ENCODE measurements around the gene UGT2B7. TPM values are rescaled to one million over a fixed set of nuclear protein-coding genes. Genes with fewer than 3 reads are reported as not detected.

Gene UGT2B7
- total and polyA plus RNA-seq, 2 of the 13 experiments (the other 11 are each of a cell fraction or from before 2014, with no cell fraction given): 26.8 to 41.8 TPM

DNA sequence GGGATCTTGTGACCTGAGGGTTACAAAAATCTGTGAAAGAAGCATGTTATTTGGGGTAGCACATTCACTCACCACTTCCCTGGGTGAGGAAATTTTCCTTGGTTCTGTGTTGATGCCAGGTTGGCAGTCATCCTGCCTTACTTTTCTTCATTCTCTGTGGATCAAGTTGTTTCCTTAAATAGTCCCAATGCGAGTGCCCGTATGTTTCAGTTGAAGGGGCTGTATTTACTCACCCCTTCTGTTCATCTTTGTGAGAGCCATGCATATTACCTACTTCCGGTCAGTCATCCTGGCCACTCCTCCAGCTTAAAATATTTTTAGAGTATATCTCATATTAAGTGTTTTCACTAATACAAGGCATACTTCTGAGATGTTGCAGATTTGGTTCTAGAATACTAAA, 2.6 kb upstream of the UGT2B7 start (continued):
- TF ChIP-seq, protein P1, sequence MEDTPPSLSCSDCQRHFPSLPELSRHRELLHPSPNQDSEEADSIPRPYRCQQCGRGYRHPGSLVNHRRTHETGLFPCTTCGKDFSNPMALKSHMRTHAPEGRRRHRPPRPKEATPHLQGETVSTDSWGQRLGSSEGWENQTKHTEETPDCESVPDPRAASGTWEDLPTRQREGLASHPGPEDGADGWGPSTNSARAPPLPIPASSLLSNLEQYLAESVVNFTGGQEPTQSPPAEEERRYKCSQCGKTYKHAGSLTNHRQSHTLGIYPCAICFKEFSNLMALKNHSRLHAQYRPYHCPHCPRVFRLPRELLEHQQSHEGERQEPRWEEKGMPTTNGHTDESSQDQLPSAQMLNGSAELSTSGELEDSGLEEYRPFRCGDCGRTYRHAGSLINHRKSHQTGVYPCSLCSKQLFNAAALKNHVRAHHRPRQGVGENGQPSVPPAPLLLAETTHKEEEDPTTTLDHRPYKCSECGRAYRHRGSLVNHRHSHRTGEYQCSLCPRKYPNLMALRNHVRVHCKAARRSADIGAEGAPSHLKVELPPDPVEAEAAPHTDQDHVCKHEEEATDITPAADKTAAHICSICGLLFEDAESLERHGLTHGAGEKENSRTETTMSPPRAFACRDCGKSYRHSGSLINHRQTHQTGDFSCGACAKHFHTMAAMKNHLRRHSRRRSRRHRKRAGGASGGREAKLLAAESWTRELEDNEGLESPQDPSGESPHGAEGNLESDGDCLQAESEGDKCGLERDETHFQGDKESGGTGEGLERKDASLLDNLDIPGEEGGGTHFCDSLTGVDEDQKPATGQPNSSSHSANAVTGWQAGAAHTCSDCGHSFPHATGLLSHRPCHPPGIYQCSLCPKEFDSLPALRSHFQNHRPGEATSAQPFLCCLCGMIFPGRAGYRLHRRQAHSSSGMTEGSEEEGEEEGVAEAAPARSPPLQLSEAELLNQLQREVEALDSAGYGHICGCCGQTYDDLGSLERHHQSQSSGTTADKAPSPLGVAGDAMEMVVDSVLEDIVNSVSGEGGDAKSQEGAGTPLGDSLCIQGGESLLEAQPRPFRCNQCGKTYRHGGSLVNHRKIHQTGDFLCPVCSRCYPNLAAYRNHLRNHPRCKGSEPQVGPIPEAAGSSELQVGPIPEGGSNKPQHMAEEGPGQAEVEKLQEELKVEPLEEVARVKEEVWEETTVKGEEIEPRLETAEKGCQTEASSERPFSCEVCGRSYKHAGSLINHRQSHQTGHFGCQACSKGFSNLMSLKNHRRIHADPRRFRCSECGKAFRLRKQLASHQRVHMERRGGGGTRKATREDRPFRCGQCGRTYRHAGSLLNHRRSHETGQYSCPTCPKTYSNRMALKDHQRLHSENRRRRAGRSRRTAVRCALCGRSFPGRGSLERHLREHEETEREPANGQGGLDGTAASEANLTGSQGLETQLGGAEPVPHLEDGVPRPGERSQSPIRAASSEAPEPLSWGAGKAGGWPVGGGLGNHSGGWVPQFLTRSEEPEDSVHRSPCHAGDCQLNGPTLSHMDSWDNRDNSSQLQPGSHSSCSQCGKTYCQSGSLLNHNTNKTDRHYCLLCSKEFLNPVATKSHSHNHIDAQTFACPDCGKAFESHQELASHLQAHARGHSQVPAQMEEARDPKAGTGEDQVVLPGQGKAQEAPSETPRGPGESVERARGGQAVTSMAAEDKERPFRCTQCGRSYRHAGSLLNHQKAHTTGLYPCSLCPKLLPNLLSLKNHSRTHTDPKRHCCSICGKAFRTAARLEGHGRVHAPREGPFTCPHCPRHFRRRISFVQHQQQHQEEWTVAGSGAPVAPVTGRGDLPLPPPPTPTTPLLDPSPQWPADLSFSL (CRISPR knock-in tag; IDR thresholded peaks at IDR 0.05): no peak
- TF ChIP-seq NPAS2 (CRISPR knock-in tag; IDR thresholded peaks at IDR 0.05; ENCODE audit: borderline replicate concordance): no peak
- no peak for TF ChIP-seq NFYB (CRISPR knock-in tag; IDR thresholded peaks at IDR 0.05)
- TF ChIP-seq, protein P2, sequence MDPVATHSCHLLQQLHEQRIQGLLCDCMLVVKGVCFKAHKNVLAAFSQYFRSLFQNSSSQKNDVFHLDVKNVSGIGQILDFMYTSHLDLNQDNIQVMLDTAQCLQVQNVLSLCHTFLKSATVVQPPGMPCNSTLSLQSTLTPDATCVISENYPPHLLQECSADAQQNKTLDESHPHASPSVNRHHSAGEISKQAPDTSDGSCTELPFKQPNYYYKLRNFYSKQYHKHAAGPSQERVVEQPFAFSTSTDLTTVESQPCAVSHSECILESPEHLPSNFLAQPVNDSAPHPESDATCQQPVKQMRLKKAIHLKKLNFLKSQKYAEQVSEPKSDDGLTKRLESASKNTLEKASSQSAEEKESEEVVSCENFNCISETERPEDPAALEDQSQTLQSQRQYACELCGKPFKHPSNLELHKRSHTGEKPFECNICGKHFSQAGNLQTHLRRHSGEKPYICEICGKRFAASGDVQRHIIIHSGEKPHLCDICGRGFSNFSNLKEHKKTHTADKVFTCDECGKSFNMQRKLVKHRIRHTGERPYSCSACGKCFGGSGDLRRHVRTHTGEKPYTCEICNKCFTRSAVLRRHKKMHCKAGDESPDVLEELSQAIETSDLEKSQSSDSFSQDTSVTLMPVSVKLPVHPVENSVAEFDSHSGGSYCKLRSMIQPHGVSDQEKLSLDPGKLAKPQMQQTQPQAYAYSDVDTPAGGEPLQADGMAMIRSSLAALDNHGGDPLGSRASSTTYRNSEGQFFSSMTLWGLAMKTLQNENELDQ (CRISPR knock-in tag; IDR thresholded peaks at IDR 0.05; ENCODE audit: borderline replicate concordance): no peak
